Thoracic aorta (tissue), 2 donors: ENCODE data around the gene ZMYND12. TPM values are rescaled to one million over a fixed set of nuclear protein-coding genes. Genes with fewer than 3 reads are reported as not detected.
"Not testable (repeated sequence)": the region's sequence is repeated elsewhere in the genome, so short reads cannot be mapped to it uniquely, and the experiment has no call there.

Experiments used
- ATAC-seq: fragments of 150-250 bp; one replicate; pipeline ENCODE4 v1.8.0; 2017; ENCODE audit warnings: low read depth; ENCODE audit not compliant: insufficient number of reproducible peaks, low FRiP score
- DNase-seq: peaks from one replicate; pipeline ENCODE4 v3.0.0-alpha.2; 2020; ENCODE audit warnings: low spot score
- H3K27ac ChIP-seq, 2 donors: fragments of 200-600 bp; sonication (generic); 1 replicate in 1 of 2; 2 replicates in 1 of 2; pipeline ENCODE4 v1.5.1; 2016; ENCODE audit warnings: mild to moderate bottlenecking in 2 of 2, moderate library complexity in 2 of 2
- H3K27me3 ChIP-seq: fragments of 200-600 bp; sonication (generic); replicated peaks from 2 replicates; pipeline ENCODE4 v1.6.0; 2016; ENCODE audit warnings: mild to moderate bottlenecking; ENCODE audit not compliant: insufficient read depth
- H3K36me3 ChIP-seq: fragments of 200-600 bp; sonication (generic); one replicate; pipeline ENCODE4 v1.5.1; 2016
- H3K4me1 ChIP-seq, 2 donors: fragments of 200-600 bp; sonication (generic); 1 replicate in 1 of 2; 2 replicates in 1 of 2; pipeline versions ENCODE4 v1.5.1 to v1.6.0; 2016; ENCODE audit warnings: low read depth in 2 of 2, mild to moderate bottlenecking in 1 of 2; ENCODE audit not compliant: control insufficient read depth in 1 of 2
- H3K4me3 ChIP-seq: fragments of 200-600 bp; sonication (generic); 2 replicates; pipeline ENCODE4 v1.5.1; 2016; ENCODE audit warnings: mild to moderate bottlenecking
- H3K9me3 ChIP-seq: fragments of 200-600 bp; sonication (generic); 2 replicates; pipeline ENCODE4 v1.5.1; 2016
- CTCF ChIP-seq: fragments of 200-600 bp; sonication (generic); IDR thresholded peaks from one replicate; pipeline ENCODE4 v1.5.1; 2019; ENCODE audit warnings: antibody characterized with exemption
- total RNA-seq, 2 donors: library from RNA; depleted of rRNA; stranded (reverse); fragments of >200 nt; gene quantifications; one replicate each; pipeline versions ENCODE4 v1.1.0 to v1.2.3, GENCODE V29; 2016

ZMYND12 gene
- total RNA-seq, 2 donors from 2014 or later = 1.9 TPM; not detected in 1

DNA sequence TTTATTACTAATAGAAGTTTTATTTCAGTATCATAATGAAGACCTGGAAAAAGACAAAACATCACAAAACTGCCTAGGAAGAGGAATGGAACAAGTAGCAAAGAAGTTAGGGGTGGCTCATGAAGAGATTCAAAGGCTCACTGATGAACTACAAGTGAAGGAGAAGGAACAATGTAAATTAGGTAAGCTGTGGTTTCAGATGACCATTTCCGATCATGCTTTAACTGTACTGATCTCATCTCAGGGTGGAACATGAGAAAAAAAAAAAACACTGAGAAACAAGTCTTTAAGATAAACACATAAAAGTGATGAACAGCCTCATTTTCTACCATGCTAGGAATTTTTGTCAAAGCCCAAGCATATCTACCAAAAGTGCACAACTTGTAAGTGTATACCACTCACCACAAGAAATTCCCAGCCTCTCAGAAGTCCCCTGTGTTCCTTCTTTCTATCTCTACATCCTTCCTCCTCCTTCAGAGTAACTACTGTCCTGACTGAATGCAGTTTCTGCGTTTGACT, 26.9 kb upstream of the ZMYND12 start:
- ATAC-seq = no peak
- H3K9me3 ChIP-seq = no peaks in the 10 kb centered on the region
- H3K4me1 ChIP-seq = no peaks in the 10 kb centered on the region
- no peaks in the 10 kb centered on the region for H3K36me3 ChIP-seq
- H3K27me3 ChIP-seq = no peaks in the 10 kb centered on the region
- DNase-seq = no peak
- H3K27ac ChIP-seq = no peak overlapping the region
- H3K4me3 ChIP-seq = no peak overlapping the region
- no peak for TF ChIP-seq CTCF

- no peaks in the 10 kb centered on the region for H3K27me3 ChIP-seq
- no peaks in the 10 kb centered on the region for H3K9me3 ChIP-seq
- DNase-seq (no peak), ATAC-seq (no peak)
- no peak overlapping the region for H3K27ac ChIP-seq
- no peak overlapping the region for H3K4me3 ChIP-seq
- H3K36me3 ChIP-seq = no peaks in the 10 kb centered on the region
- H3K4me1 ChIP-seq = no peaks in the 10 kb centered on the region
- TF ChIP-seq CTCF = no peak
These were observed 25.1 kb upstream of the ZMYND12 start for GRCh38 chr1:42480921-42481320.

DNA sequence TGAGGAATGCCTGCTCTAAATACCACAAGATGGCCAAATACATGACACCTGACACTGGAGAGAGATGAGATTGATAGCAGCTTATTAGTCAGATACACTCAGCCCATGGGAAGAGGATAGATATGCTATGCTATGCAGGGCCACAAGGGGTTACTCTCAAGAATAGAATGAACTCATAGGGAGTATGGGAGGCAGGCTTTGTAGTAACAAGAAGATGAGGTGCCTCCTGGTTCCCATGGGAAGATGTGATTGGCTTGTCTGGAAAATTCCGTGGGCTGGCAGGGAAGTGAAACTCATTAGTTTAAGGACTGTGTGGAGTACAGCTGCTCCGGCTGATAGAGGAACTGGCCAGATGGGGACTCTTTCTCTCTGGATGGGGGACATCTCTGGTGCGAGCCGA, 23.8 kb upstream of the ZMYND12 start:
- H3K9me3 ChIP-seq = no peaks in the 10 kb centered on the region
- H3K27ac ChIP-seq = no peak overlapping the region
- no peak for DNase-seq
- ATAC-seq = no peak
- no peak for TF ChIP-seq CTCF
- H3K36me3 ChIP-seq = no peaks in the 10 kb centered on the region
- no peaks in the 10 kb centered on the region for H3K4me1 ChIP-seq
- H3K27me3 ChIP-seq = no peaks in the 10 kb centered on the region
- no peak overlapping the region for H3K4me3 ChIP-seq

- Histone ChIP-seq H3K27me3 (no peaks in the 10 kb centered on the region), H3K4me1 (no peaks in the 10 kb centered on the region), H3K9me3 (no peaks in the 10 kb centered on the region), H3K27ac (no peak overlapping the region), H3K36me3 (no peaks in the 10 kb centered on the region), H3K4me3 (no peak overlapping the region)
- no peak for TF ChIP-seq CTCF
- DNase-seq (no peak), ATAC-seq (no peak)
These were observed 22.0 kb upstream of the ZMYND12 start for GRCh38 chr1:42477775-42478174.

DNA sequence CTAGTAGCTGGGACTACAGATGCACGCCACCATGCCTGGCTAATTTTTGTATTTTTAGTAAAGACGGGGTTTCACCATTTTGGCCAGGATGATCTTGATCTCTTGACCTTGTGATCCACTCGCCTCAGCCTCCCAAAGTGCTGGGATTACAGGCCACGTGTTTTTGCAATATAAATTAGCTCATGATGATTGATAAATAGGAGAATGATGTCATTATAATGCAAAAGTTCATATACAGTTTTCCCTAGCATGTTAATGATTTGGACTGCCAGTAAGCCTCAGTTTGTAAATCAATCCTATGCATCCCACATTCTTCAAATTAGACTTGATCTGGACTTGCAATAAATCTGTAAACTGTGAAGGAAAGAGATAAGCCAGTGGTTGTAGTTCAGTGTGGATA, 21.5 kb upstream of the ZMYND12 start:
- not testable (repeated sequence) for H3K27ac ChIP-seq, H3K36me3 ChIP-seq, H3K9me3 ChIP-seq, H3K27me3 ChIP-seq, ATAC-seq, H3K4me1 ChIP-seq, DNase-seq, H3K4me3 ChIP-seq

DNA sequence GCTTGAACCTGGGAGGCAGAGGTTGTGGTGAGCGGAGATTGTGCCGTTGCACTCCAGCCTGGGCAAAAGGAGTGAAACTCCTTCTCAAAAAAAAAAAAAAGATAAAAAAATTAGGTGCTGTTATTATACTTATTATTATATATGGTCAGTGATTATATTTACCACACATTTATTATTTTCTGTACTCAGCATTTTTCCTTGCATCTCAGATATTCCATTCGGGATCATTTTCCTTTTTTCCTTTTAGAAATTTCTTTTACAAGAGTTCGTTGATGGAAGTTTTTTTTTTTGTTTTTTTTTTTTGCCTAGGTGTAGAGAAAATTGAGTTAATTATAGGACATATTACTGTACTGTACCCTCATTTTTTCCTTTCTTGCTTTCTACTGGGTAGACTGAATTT, 20.8 kb upstream of the ZMYND12 start:
- no peak for ATAC-seq
- no peaks in the 10 kb centered on the region for H3K4me1 ChIP-seq
- H3K27ac ChIP-seq = no peak overlapping the region
- no peaks in the 10 kb centered on the region for H3K36me3 ChIP-seq
- H3K27me3 ChIP-seq = no peaks in the 10 kb centered on the region
- H3K9me3 ChIP-seq = no peaks in the 10 kb centered on the region
- no peak overlapping the region for H3K4me3 ChIP-seq
- TF ChIP-seq CTCF = no peak
- no peak for DNase-seq
